ENCODE measurements around the gene C1orf105. TPM values are rescaled to one million over a fixed set of nuclear protein-coding genes. Genes with fewer than 3 reads are reported as not detected.

C1orf105 gene
- total and polyA plus RNA-seq, 2 donors = 2.9 TPM; not detected in 1

DNA sequence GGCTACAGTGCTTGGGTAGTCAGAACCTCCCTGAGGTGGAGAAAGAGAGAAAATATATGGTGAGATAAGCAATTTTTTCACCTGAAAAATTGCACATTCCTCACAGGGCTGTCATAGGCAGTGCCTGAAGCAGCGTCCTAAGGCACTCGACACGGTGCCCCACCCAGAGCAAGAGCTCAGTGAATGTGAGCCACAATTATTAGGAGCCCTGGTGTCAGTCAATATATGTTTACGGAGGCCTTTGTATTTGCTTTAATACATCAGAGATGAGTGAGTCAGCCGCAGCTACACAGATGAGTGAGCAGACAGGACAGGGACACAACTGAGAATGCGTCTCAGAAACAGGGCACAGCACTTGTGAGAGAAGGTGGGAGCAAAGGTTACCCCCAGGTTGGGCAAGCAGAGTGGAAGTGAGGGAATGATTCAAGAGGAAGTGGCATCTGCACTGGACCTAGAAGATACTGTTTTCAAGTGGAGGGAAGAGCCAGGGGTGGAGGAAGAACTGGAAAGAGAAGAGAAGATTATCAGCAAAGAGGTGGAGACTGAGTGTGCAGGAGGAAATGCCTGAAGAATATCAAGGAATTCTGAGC is 28.6 kb downstream of the C1orf105 start:
- no peaks in the 10 kb centered on the region for H3K36me3 ChIP-seq (ENCODE audit: insufficient read depth)
- no peak overlapping the region for H3K27ac ChIP-seq (ENCODE audit: low read depth)
- H3K4me3 ChIP-seq (ENCODE audit: low read depth, low read length) = no peak overlapping the region
- WGBS = 84% methylated on average over 6 of the region's 6 CpGs
- DNase-seq (ENCODE audit: extremely low spot score) = no peak
- H3K4me1 ChIP-seq (ENCODE audit: insufficient read depth) = no peaks in the 10 kb centered on the region

DNA sequence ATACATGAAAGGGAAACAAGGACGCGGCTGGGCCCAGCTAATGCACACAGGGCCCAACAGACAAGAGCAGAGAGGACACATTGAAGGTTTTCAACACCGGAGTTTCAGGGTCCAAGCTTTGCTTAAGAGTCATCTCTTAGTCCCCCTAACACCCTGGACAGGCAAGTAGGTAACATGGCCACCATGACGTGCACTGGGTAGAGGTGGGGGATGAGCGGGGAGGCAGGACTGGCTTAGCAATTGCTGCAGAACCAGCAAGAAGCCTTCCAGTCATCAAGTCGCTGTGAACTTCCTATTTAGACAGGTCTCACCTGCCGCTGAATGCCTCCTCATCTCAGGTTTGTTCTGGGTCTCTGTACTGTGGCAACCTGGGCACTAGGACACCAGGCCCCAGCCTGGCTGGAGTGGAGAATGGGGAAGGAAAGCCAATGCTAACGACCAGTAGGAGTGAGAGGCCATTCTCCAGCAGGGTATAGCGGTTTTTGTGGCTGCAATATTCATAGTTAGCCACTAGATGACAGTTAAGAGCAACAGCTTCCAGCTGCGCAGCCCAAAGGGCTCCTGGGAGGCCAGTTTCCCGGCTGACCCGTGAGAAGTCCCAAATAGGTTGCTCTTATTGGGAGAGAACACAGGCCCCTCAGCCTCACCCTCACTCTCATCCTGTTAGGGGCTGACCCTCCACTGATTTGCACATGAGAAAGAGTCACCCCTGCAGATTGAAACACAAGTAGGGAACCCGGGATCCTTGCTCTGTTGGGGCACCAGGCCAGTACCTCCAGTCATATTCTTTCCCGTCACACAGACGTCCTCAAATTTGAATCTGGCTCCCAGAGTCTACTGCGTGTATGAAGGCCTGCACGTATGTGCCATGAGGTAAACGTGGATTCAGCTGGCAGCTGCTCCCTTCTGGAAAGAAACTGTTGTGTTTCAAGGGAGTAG is 29.4 kb downstream of the C1orf105 start:
- DNase-seq (ENCODE audit: extremely low spot score) = no peak
- 41% methylated on average over 18 of the region's 18 CpGs for WGBS
- Histone ChIP-seq H3K36me3 (ENCODE audit: insufficient read depth) (no peaks in the 10 kb centered on the region), H3K27ac (ENCODE audit: low read depth) (no peak overlapping the region), H3K4me3 (ENCODE audit: low read depth, low read length) (no peak overlapping the region), H3K4me1 (ENCODE audit: insufficient read depth) (no peaks in the 10 kb centered on the region)

GRCh38 chr1:172450524-172450885 is 30.0 kb downstream of the C1orf105 start:
- H3K36me3 ChIP-seq (ENCODE audit: insufficient read depth) = no peaks in the 10 kb centered on the region
- 59% methylated on average over 7 of the region's 7 CpGs for WGBS
- DNase-seq (ENCODE audit: extremely low spot score) = no peak
- no peak overlapping the region for H3K27ac ChIP-seq (ENCODE audit: low read depth)
- no peaks in the 10 kb centered on the region for H3K4me1 ChIP-seq (ENCODE audit: insufficient read depth)
- no peak overlapping the region for H3K4me3 ChIP-seq (ENCODE audit: low read depth, low read length)

- Histone ChIP-seq H3K36me3 (ENCODE audit: insufficient read depth) (no peaks in the 10 kb centered on the region), H3K4me3 (ENCODE audit: low read depth, low read length) (no peak overlapping the region), H3K27ac (ENCODE audit: low read depth) (no peak overlapping the region), H3K4me1 (ENCODE audit: insufficient read depth) (no peaks in the 10 kb centered on the region)
- no peak for DNase-seq (ENCODE audit: extremely low spot score)
- WGBS = 62% methylated on average over 2 of the region's 2 CpGs
Observed at GRCh38 chr1:172451002-172451443, 30.5 kb downstream of the C1orf105 start.

DNA sequence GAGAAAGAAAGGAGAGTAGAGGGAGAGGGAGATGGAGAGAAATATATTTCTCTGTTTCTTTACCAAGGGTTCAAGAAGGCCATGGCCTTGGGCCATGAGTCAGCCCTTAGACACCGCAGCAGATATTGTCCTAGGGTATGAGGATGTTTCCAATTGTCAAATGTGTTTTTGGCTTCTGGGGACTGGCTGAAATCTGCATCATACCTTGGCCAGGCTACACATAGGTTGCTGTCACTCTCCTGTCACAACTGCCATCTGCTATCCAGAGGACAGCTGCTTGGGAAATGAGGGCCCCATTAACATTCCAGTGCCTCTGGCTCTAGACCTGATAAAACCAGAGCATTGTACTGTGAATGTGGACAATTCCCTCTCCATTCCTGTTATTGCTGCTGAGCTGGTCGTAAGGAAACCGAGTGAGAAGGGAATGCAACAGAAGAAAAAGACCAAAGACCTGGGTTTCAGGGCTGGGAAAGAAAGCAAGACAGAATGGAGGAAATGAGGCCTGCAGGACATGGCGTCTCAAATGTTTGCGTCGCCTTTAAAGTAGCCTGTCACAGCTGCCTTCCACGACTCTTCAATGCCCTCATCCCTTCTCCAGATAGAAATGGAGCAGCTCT is 32.2 kb downstream of the C1orf105 start:
- Histone ChIP-seq H3K36me3 (ENCODE audit: insufficient read depth) (no peaks in the 10 kb centered on the region), H3K4me3 (ENCODE audit: low read depth, low read length) (no peak overlapping the region), H3K27ac (ENCODE audit: low read depth) (no peak overlapping the region), H3K4me1 (ENCODE audit: insufficient read depth) (no peaks in the 10 kb centered on the region)
- WGBS = 78% methylated on average over 7 of the region's 7 CpGs
- DNase-seq (ENCODE audit: extremely low spot score) = no peak

DNA sequence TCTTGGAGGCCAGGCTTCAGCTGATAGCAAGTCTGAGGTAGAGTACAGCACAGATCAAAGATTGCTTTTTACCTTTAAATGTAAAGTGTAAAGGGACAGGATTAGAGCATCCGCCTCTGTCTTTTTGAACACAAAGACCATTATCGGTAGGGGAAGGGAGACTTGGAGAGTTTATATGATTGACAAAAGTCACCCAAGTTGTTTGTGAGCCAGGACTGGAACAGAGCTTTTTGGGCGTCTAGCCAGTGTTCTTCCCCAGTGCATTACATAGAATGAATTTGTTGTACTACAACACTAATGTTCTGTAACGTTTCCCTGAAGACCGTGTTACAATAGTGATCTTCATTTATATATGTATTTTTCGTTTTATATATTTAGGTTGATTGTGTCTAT is 32.7 kb downstream of the C1orf105 start:
- DNase-seq (ENCODE audit: extremely low spot score) = no peak
- H3K36me3 ChIP-seq (ENCODE audit: insufficient read depth) = no peaks in the 10 kb centered on the region
- no peaks in the 10 kb centered on the region for H3K4me1 ChIP-seq (ENCODE audit: insufficient read depth)
- 76% methylated on average over 6 of the region's 6 CpGs for WGBS
- H3K27ac ChIP-seq (ENCODE audit: low read depth) = no peak overlapping the region
- no peak overlapping the region for H3K4me3 ChIP-seq (ENCODE audit: low read depth, low read length)

DNA sequence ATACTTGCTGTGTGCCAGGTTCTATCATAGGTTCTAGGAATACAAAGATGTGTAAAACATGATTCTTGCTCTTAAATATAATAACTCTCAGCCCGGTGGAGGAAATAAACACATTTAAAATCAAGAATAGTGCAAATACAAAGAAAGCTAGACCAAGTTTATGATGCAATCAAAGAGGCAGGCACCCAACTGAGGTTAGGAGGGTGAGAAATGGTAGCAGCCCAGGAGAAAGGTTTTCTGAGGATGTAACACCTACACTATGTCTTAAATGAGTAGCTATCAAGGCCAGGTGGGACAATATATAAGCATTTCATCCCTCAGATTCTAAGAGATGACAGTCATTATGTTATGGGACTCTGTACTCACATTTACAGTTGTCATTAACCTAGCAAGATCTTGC is 33.1 kb downstream of the C1orf105 start:
- WGBS = 76% methylated on average over 1 of the region's 1 CpG
- Histone ChIP-seq H3K4me1 (ENCODE audit: insufficient read depth) (no peaks in the 10 kb centered on the region), H3K36me3 (ENCODE audit: insufficient read depth) (no peaks in the 10 kb centered on the region), H3K4me3 (ENCODE audit: low read depth, low read length) (no peak overlapping the region), H3K27ac (ENCODE audit: low read depth) (no peak overlapping the region)
- DNase-seq (ENCODE audit: extremely low spot score) = no peak

- no peak for DNase-seq (ENCODE audit: extremely low spot score)
- WGBS = 81% methylated on average over 1 of the region's 1 CpG
- Histone ChIP-seq H3K27ac (ENCODE audit: low read depth) (no peak overlapping the region), H3K36me3 (ENCODE audit: insufficient read depth) (no peaks in the 10 kb centered on the region), H3K4me3 (ENCODE audit: low read depth, low read length) (no peak overlapping the region), H3K4me1 (ENCODE audit: insufficient read depth) (no peaks in the 10 kb centered on the region)
Observed at GRCh38 chr1:172455451-172455850, 35.0 kb downstream of the C1orf105 start.

DNA sequence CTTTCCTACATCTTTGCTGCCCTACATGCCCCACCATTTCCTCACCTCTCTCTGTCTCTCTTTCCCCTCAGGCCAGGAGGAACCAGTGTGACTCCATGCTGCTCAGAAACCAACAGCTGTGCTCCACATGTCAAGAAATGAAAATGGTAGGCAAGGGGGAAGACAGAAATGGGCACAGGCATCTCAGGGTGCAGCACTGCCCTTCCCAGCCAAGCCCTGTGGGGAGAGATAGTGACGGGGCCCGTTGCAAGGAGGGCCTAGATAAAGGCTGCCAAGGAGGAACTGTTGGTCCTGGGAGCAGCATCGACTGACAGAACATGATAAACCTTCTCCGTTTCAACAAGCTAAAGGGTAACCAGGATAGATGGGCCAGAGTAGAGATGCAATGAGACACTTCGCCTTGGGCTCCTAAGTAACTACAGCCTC is 35.9 kb downstream of the C1orf105 start:
- H3K27ac ChIP-seq (ENCODE audit: low read depth) = no peak overlapping the region
- DNase-seq (ENCODE audit: extremely low spot score) = no peak
- no peak overlapping the region for H3K4me3 ChIP-seq (ENCODE audit: low read depth, low read length)
- 90% methylated on average over 5 of the region's 5 CpGs for WGBS
- no peaks in the 10 kb centered on the region for H3K36me3 ChIP-seq (ENCODE audit: insufficient read depth)
- no peaks in the 10 kb centered on the region for H3K4me1 ChIP-seq (ENCODE audit: insufficient read depth)

DNA sequence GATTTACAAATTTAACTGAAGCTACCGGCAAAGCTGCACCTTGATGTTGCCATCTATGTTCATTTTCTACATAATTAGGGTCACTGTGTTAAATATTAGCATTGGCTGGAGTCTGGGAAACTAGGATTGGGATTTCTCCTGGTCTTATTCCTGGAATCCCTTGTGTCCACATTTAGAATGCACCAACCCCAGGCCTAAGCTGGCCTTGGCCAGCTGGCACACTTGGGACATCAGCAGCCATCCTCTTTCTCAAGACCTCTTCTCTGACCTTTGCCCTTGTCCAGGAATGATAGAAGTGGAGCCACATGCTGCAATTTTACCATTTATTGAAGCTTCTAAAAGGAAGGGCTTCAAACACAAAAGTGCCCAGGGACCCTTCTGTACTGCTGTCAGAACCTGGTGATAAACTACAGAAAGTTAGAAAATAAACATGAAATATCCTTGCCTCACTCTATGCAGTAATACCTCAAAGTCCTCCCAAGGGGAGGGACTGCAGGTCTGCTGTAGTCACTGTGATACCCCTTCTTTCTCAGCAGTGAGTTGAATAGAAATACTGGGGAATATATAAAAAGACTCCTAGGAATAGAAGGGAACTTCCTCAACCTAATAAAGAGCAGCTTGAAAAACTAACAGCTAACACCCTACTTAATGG is 37.1 kb downstream of the C1orf105 start:
- DNase-seq (ENCODE audit: extremely low spot score) = no peak
- 92% methylated on average over 1 of the region's 1 CpG for WGBS

GRCh38 chr1:172460177-172460576 is 39.7 kb downstream of the C1orf105 start:
- Histone ChIP-seq H3K36me3 (ENCODE audit: insufficient read depth) (no peaks in the 10 kb centered on the region), H3K4me1 (ENCODE audit: insufficient read depth) (no peaks in the 10 kb centered on the region), H3K4me3 (ENCODE audit: low read depth, low read length) (no peak overlapping the region), H3K27ac (ENCODE audit: low read depth) (no peak overlapping the region)
- no peak for DNase-seq (ENCODE audit: extremely low spot score)
- WGBS = 80% methylated on average over 1 of the region's 1 CpG

More for the DNA sequence above, 37.1 kb downstream of the C1orf105 start:
- no peak overlapping the region for H3K4me3 ChIP-seq (ENCODE audit: low read depth, low read length)
- H3K4me1 ChIP-seq (ENCODE audit: insufficient read depth) = no peaks in the 10 kb centered on the region
- H3K27ac ChIP-seq (ENCODE audit: low read depth) = no peak overlapping the region
- no peaks in the 10 kb centered on the region for H3K36me3 ChIP-seq (ENCODE audit: insufficient read depth)

GRCh38 chr1:172460887-172461315 is 40.4 kb downstream of the C1orf105 start:
- Histone ChIP-seq H3K36me3 (ENCODE audit: insufficient read depth) (no peaks in the 10 kb centered on the region), H3K27ac (ENCODE audit: low read depth) (no peak overlapping the region), H3K4me1 (ENCODE audit: insufficient read depth) (no peaks in the 10 kb centered on the region), H3K4me3 (ENCODE audit: low read depth, low read length) (no peak overlapping the region)
- no peak for DNase-seq (ENCODE audit: extremely low spot score)
- WGBS = 32% methylated on average over 1 of the region's 1 CpG

GRCh38 chr1:172465617-172466016 is 45.1 kb downstream of the C1orf105 start:
- Histone ChIP-seq H3K4me1 (ENCODE audit: insufficient read depth) (no peaks in the 10 kb centered on the region), H3K27ac (ENCODE audit: low read depth) (no peak overlapping the region), H3K36me3 (ENCODE audit: insufficient read depth) (no peaks in the 10 kb centered on the region), H3K4me3 (ENCODE audit: low read depth, low read length) (no peak overlapping the region)
- DNase-seq (ENCODE audit: extremely low spot score) = no peak
- 93% methylated on average over 1 of the region's 1 CpG for WGBS
